BJ (cell line): Measurements from ENCODE around the gene GATA5. TPM values are rescaled to one million over a fixed set of nuclear protein-coding genes. Genes with fewer than 3 reads are reported as not detected.
"Not testable (repeated sequence)": the region's sequence is repeated elsewhere in the genome, so short reads cannot be mapped to it uniquely, and the experiment has no call there.

ENCODE experiments used
- CTCF ChIA-PET: fragments of 350-600 bp; formaldehyde crosslinking; extraction: SDS; loops from one replicate; lab custom pipeline; 2021; ENCODE audit warnings: antibody characterized with exemption, inconsistent platforms; lab: Yijun Ruan, JAX
- POLR2A ChIA-PET: fragments of 300-600 bp; sonication (Branson Sonifier 250); formaldehyde crosslinking; extraction: SDS; loops from one replicate; lab custom pipeline; 2021; ENCODE audit warnings: antibody characterized with exemption; lab: Charles Lee
- DNase-seq: peaks from one replicate; pipeline ENCODE4 v3.0.0-alpha.2; 2011; ENCODE audit warnings: low read depth
- H3K27me3 ChIP-seq: 2 replicates; pipeline ENCODE4 v1.6.0; 2011; ENCODE audit warnings: low read length; ENCODE audit not compliant: control insufficient read depth, insufficient read depth
- H3K36me3 ChIP-seq: 2 replicates; pipeline ENCODE4 v1.5.1; 2011; ENCODE audit warnings: low read length; ENCODE audit not compliant: control insufficient read depth, insufficient read depth
- H3K4me3 ChIP-seq: 2 replicates; pipeline ENCODE4 v1.5.1; 2011; ENCODE audit warnings: low read depth, mild to moderate bottlenecking, control low read depth, low read length
- CTCF ChIP-seq: IDR thresholded peaks from 2 replicates; pipeline ENCODE4 v1.5.1; 2011; ENCODE audit warnings: low read depth, mild to moderate bottlenecking, control low read depth, inconsistent platforms, low read length, moderate library complexity; ENCODE audit not compliant: insufficient read depth
- polyA plus RNA-seq: library from polyadenylated mRNA; depleted of rRNA; stranded (reverse); fragments of >200 nt; gene quantifications from 2 replicates; pipeline ENCODE4 v1.2.3, GENCODE V29; 2011

GATA5 gene
- polyA plus RNA-seq, 1 experiment = not detected

GRCh38 chr20:62493886-62494285 is 18.1 kb upstream of the GATA5 start:
- ChIA-PET CTCF (interaction anchor here (1.2 to 1.6 kb wide), 2 partner anchors 12 to 123 kb away, joined by 3 to 6 read pairs; no protein-coding TSS in a partner anchor), POLR2A (no interaction called here)
- no peak for TF ChIP-seq CTCF

GRCh38 chr20:62493253-62493885 is 17.6 kb upstream of the GATA5 start:
- POLR2A ChIA-PET = no interaction called here
- Histone ChIP-seq H3K27me3 (no peaks in the 10 kb centered on the region), H3K36me3 (no peaks in the 10 kb centered on the region), H3K4me3 (no peak overlapping the region)
- CTCF ChIA-PET = interaction anchor here (1.2 to 1.6 kb wide), 2 partner anchors 12 to 124 kb away, joined by 3 to 6 read pairs; no protein-coding TSS in a partner anchor
- no peak for TF ChIP-seq CTCF
- no peak for DNase-seq

More at GRCh38 chr20:62493886-62494285, 18.1 kb upstream of the GATA5 start:
- H3K36me3 ChIP-seq = no peaks in the 10 kb centered on the region
- H3K4me3 ChIP-seq = no peak overlapping the region
- DNase-seq = no peak
- H3K27me3 ChIP-seq = no peaks in the 10 kb centered on the region

- no peak for TF ChIP-seq CTCF
- CTCF ChIA-PET = interaction anchor here (1.6 kb wide), 1 partner anchor 11 kb away, joined by 3 read pairs; no protein-coding TSS in a partner anchor
- Histone ChIP-seq H3K27me3 (peaks cover 2% of the 10 kb centered on the region; the same call in 1 of the 2 replicates), H3K36me3 (no peaks in the 10 kb centered on the region), H3K4me3 (no peak overlapping the region)
- no peak for DNase-seq
- POLR2A ChIA-PET = no interaction called here
Observed at GRCh38 chr20:62492711-62493110, 16.9 kb upstream of the GATA5 start.

GRCh38 chr20:62490783-62491182 is 15.0 kb upstream of the GATA5 start:
- DNase-seq, POLR2A ChIA-PET, H3K36me3 ChIP-seq, H3K4me3 ChIP-seq, CTCF ChIA-PET, H3K27me3 ChIP-seq: not testable (repeated sequence)

- ChIA-PET CTCF (interaction anchor here (0.6 kb wide), 1 partner anchor 127 kb away, joined by 3 read pairs; no protein-coding TSS in a partner anchor), POLR2A (no interaction called here)
- DNase-seq = no peak
- no peak for TF ChIP-seq CTCF
- Histone ChIP-seq H3K36me3 (no peaks in the 10 kb centered on the region), H3K4me3 (no peak overlapping the region), H3K27me3 (peaks cover 9% of the 10 kb centered on the region)
Observed at GRCh38 chr20:62489932-62490263, 14.1 kb upstream of the GATA5 start.
